Keratinocyte (primary cell): ENCODE data around the gene LRBA. TPM values are rescaled to one million over a fixed set of nuclear protein-coding genes. Genes with fewer than 3 reads are reported as not detected.
"Not testable (repeated sequence)": the region's sequence is repeated elsewhere in the genome, so short reads cannot be mapped to it uniquely, and the experiment has no call there.

Source experiments
- DNase-seq: peaks from one replicate; pipeline ENCODE4 v3.0.0-alpha.2; 2011; ENCODE audit warnings: low read depth, missing footprints, low spot score
- FAIRE-seq: peaks from 2 replicates; lab custom pipeline; 2011; peaks lifted over from hg19 to GRCh38; lab: Jason Lieb, UNC
- H2AFZ ChIP-seq: 2 replicates; pipeline ENCODE4 v1.6.0; 2012; ENCODE audit warnings: low read length, control low read depth, inconsistent platforms; ENCODE audit not compliant: control insufficient read depth
- H3K27ac ChIP-seq: 2 replicates; pipeline ENCODE4 v1.5.1; 2011; ENCODE audit warnings: low read length; ENCODE audit not compliant: control insufficient read depth, insufficient read depth
- H3K27me3 ChIP-seq: 3 replicates; pipeline ENCODE4 v1.6.0; 2011; ENCODE audit warnings: low read length; ENCODE audit not compliant: control insufficient read depth, insufficient read depth; ENCODE audit errors: extremely low read depth
- H3K36me3 ChIP-seq, 2 experiments: 2 replicates in 1 of 2; 3 replicates in 1 of 2; pipeline ENCODE4 v1.5.1; 2011; ENCODE audit warnings: low read length in 2 of 2, mild to moderate bottlenecking in 1 of 2; ENCODE audit not compliant: control insufficient read depth in 2 of 2, insufficient read depth in 2 of 2; ENCODE audit errors: extremely low read depth in 1 of 2
- H3K4me1 ChIP-seq: 3 replicates; pipeline ENCODE4 v1.5.1; 2011; ENCODE audit warnings: low read length; ENCODE audit not compliant: control insufficient read depth, insufficient read depth; ENCODE audit errors: extremely low read depth
- H3K4me2 ChIP-seq: 3 replicates; pipeline ENCODE4 v1.6.0; 2011; ENCODE audit warnings: low read depth, low read length; ENCODE audit not compliant: control insufficient read depth, insufficient read depth; ENCODE audit errors: extremely low read depth
- H3K4me3 ChIP-seq, 3 experiments: fragments of 200-600 bp in 1 of 3; sonication (generic) in 1 of 3; 2 replicates in 2 of 3; 3 replicates in 1 of 3; pipeline ENCODE4 v1.5.1; 2011 to 2016; ENCODE audit warnings: low read length in 3 of 3, mild to moderate bottlenecking in 3 of 3, control low read depth in 2 of 3, inconsistent platforms in 1 of 3, low read depth in 1 of 3, mixed read lengths in 1 of 3, mixed run types in 1 of 3, moderate library complexity in 1 of 3; ENCODE audit not compliant: control insufficient read depth in 2 of 3, insufficient read depth in 2 of 3; ENCODE audit errors: extremely low read depth in 1 of 3
- H3K79me2 ChIP-seq: 2 replicates; pipeline ENCODE4 v1.6.0; 2012; ENCODE audit warnings: low read length; ENCODE audit not compliant: control insufficient read depth, insufficient read depth
- H3K9ac ChIP-seq: 3 replicates; pipeline ENCODE4 v1.6.0; 2011; ENCODE audit warnings: low read length; ENCODE audit not compliant: control insufficient read depth, insufficient read depth; ENCODE audit errors: extremely low read depth
- H3K9me1 ChIP-seq: 3 replicates; pipeline ENCODE4 v1.6.0; 2011; ENCODE audit warnings: low read length; ENCODE audit not compliant: control insufficient read depth, insufficient read depth; ENCODE audit errors: extremely low read depth
- H3K9me3 ChIP-seq: 2 replicates; pipeline ENCODE4 v1.5.1; 2012; ENCODE audit warnings: low read depth, low read length; ENCODE audit not compliant: control insufficient read depth
- H4K20me1 ChIP-seq: 3 replicates; pipeline ENCODE4 v1.6.0; 2011; ENCODE audit warnings: low read length; ENCODE audit not compliant: control insufficient read depth, insufficient read depth; ENCODE audit errors: extremely low read depth
- CTCF ChIP-seq, 3 experiments: IDR thresholded peaks in 1 of 3; conservative IDR thresholded peaks in 1 of 3; optimal IDR thresholded peaks in 1 of 3; 2 replicates in 2 of 3; 3 replicates in 1 of 3; pipeline versions ENCODE3 to v1.5.1; 2011; ENCODE audit warnings: low read length in 3 of 3, mild to moderate bottlenecking in 3 of 3, moderate library complexity in 2 of 3, control low read depth in 1 of 3, inconsistent platforms in 1 of 3; ENCODE audit not compliant: insufficient read depth in 2 of 3; ENCODE audit errors: extremely low read depth in 1 of 3
- EZH2 ChIP-seq: IDR thresholded peaks from one replicate; pipeline ENCODE4 v1.6.1; 2012; ENCODE audit warnings: inconsistent platforms, mild to moderate bottlenecking, low read length, moderate library complexity
- dilution Hi-C: fragments of 300-500 bp; cut with MboI; formaldehyde crosslinking; loops from one replicate; pipeline ENCODE4 v1.7.0; 2020; ENCODE audit warnings: low sequenced_read_pairs; ENCODE audit not compliant: extremely low pct_ligation_motif_present
- polyA plus RNA-seq, 5 experiments: library from polyadenylated mRNA; depleted of rRNA in 3 of 5; stranded (reverse) in 3 of 5; stranded (forward) in 1 of 5; unstranded in 1 of 5; fragments of >200 nt; gene quantifications; 1 replicate in 1 of 5; 2 replicates in 3 of 5; 3 replicates in 1 of 5; pipeline versions ENCODE4 v1.2.1 to v1.2.3, GENCODE V29; 2011 to 2012; ENCODE audit warnings: missing spikeins in 2 of 5, low read depth in 1 of 5, low replicate concordance in 1 of 5

The LRBA gene
- polyA plus RNA-seq, 1 donor (not counting 4 experiments of a cell fraction or from before 2014, with no cell fraction given): 35.6 TPM

- Histone ChIP-seq H3K79me2 (no peaks in the 10 kb centered on the region), H3K9me1 (no peaks in the 10 kb centered on the region), H3K4me2 (no peak overlapping the region), H3K4me1 (peaks cover 2% of the 10 kb centered on the region), H3K9ac (no peak overlapping the region), H4K20me1 (no peaks in the 10 kb centered on the region), H3K27me3 (no peaks in the 10 kb centered on the region), H2AFZ (no peak overlapping the region), H3K27ac (no peak overlapping the region), H3K9me3 (no peaks in the 10 kb centered on the region), H3K4me3 (no peak overlapping the region), H3K36me3 (no peaks in the 10 kb centered on the region)
- TF ChIP-seq CTCF (optimal IDR thresholded peaks at IDR 0.05 in 1 of 3, IDR thresholded peaks at IDR 0.05 in 1 of 3, conservative IDR thresholded peaks at IDR 0.05 in 1 of 3; ENCODE audit: extremely low read depth in 1 of 3, insufficient read depth in 2 of 3, low read length in 3 of 3) (no peak), EZH2 (no peak)
- no peak for FAIRE-seq
- dilution Hi-C loops: no loop called here
- DNase-seq: no peak
These were observed 625.1 kb downstream of the LRBA start for GRCh38 chr4:150389896-150390530.

- no peaks in the 10 kb centered on the region for H4K20me1 ChIP-seq
- H3K79me2 ChIP-seq: no peaks in the 10 kb centered on the region
- H2AFZ ChIP-seq: no peak overlapping the region
- no peaks in the 10 kb centered on the region for H3K36me3 ChIP-seq
- no peak overlapping the region for H3K27ac ChIP-seq
- no peak overlapping the region for H3K4me2 ChIP-seq
- H3K9me3 ChIP-seq: no peaks in the 10 kb centered on the region
- DNase-seq (no peak), FAIRE-seq (no peak)
- no peak overlapping the region for H3K4me3 ChIP-seq
- H3K9ac ChIP-seq: no peak overlapping the region
- TF ChIP-seq EZH2 (no peak), CTCF (optimal IDR thresholded peaks at IDR 0.05 in 1 of 3, IDR thresholded peaks at IDR 0.05 in 1 of 3, conservative IDR thresholded peaks at IDR 0.05 in 1 of 3; ENCODE audit: extremely low read depth in 1 of 3, insufficient read depth in 2 of 3, low read length in 3 of 3) (no peak)
- H3K4me1 ChIP-seq: peaks cover 2% of the 10 kb centered on the region
- H3K9me1 ChIP-seq: no peaks in the 10 kb centered on the region
- H3K27me3 ChIP-seq: no peaks in the 10 kb centered on the region
- dilution Hi-C loops: no loop called here
These were observed 627.1 kb downstream of the LRBA start for GRCh38 chr4:150387981-150388380.

GRCh38 chr4:150386415-150386814, 628.7 kb downstream of the LRBA start:
- not testable (repeated sequence) for H3K27me3 ChIP-seq

More at GRCh38 chr4:150386415-150386814, 628.7 kb downstream of the LRBA start:
- H3K79me2 ChIP-seq, H3K4me3 ChIP-seq, FAIRE-seq, H3K4me2 ChIP-seq, DNase-seq, H3K27ac ChIP-seq, H4K20me1 ChIP-seq, H3K4me1 ChIP-seq, dilution Hi-C loops, H2AFZ ChIP-seq, H3K9me1 ChIP-seq, H3K9me3 ChIP-seq, H3K9ac ChIP-seq, H3K36me3 ChIP-seq: not testable (repeated sequence)
